ENCODE measurements around the gene BRCA1.
"Not testable (repeated sequence)": the region's sequence is repeated elsewhere in the genome, so short reads cannot be mapped to it uniquely, and the experiment has no call there.

BRCA1 gene

GRCh38 chr17:43068570-43069367 is 56.4 kb downstream of the BRCA1 start:
- DNase-seq, result no peak

- no peak for DNase-seq
These were observed 62.1 kb downstream of the BRCA1 start for GRCh38 chr17:43062984-43063638.

- DNase-seq, result no peak
These were observed 69.1 kb downstream of the BRCA1 start for GRCh38 chr17:43056051-43056450.

GRCh38 chr17:43053008-43053407 is 72.2 kb downstream of the BRCA1 start:
- DNase-seq, result not testable (repeated sequence)

- no peak for DNase-seq
These were observed 73.2 kb downstream of the BRCA1 start for GRCh38 chr17:43051969-43052368.

GRCh38 chr17:43044024-43044423 is 81.1 kb downstream of the BRCA1 start:
- no peak for DNase-seq

GRCh38 chr17:43043307-43043706 is 81.9 kb downstream of the BRCA1 start:
- no peak for DNase-seq

- no peak for DNase-seq
These were observed 83.0 kb downstream of the BRCA1 start for GRCh38 chr17:43042025-43042628.

- DNase-seq, result no peak
These were observed 84.5 kb downstream of the BRCA1 start for GRCh38 chr17:43040655-43041054.

GRCh38 chr17:43039646-43040045 is 85.5 kb downstream of the BRCA1 start:
- no peak for DNase-seq

- DNase-seq, result no peak
These were observed 90.3 kb downstream of the BRCA1 start for GRCh38 chr17:43034894-43035293.

GRCh38 chr17:43033948-43034881 is 90.9 kb downstream of the BRCA1 start:
- no peak for DNase-seq

GRCh38 chr17:43031666-43032065 is 93.5 kb downstream of the BRCA1 start:
- DNase-seq, result no peak

- DNase-seq, result no peak
These were observed 94.9 kb downstream of the BRCA1 start for GRCh38 chr17:43030137-43030767.

- no peak for DNase-seq
These were observed 96.8 kb downstream of the BRCA1 start for GRCh38 chr17:43028221-43028861.

GRCh38 chr17:43027091-43028032 is 97.8 kb downstream of the BRCA1 start:
- no peak for DNase-seq

GRCh38 chr17:43026595-43026994 is 98.6 kb downstream of the BRCA1 start:
- no peak for DNase-seq

- DNase-seq, result no peak
These were observed 99.2 kb downstream of the BRCA1 start for GRCh38 chr17:43025766-43026537.

- no peak for DNase-seq
These were observed 99.9 kb downstream of the BRCA1 start for GRCh38 chr17:43025290-43025657.
